Stimulated activated CD4-positive, alpha-beta T cell treated with anti-CD3 and anti-CD28 coated beads, Interleukin-15, amount 100 ng/mL, for 24 hours (primary cell): ENCODE data around the gene NOC4L.
"Not testable (repeated sequence)": the region's sequence is repeated elsewhere in the genome, so short reads cannot be mapped to it uniquely, and the experiment has no call there.

ENCODE experiments used
- DNase-seq: peaks from one replicate; pipeline ENCODE4 v3.0.0-alpha.2; 2020

Gene NOC4L

GRCh38 chr12:132144810-132145168, 532 bp downstream of the NOC4L start:
- DNase-seq = no peak

- no peak for DNase-seq
Observed at GRCh38 chr12:132145334-132145733, 1.1 kb downstream of the NOC4L start.

GRCh38 chr12:132146098-132146497, 1.8 kb downstream of the NOC4L start:
- no peak for DNase-seq

GRCh38 chr12:132146772-132147422, 2.6 kb downstream of the NOC4L start:
- DNase-seq = no peak

GRCh38 chr12:132147423-132148367, 3.4 kb downstream of the NOC4L start:
- DNase-seq = no peak

GRCh38 chr12:132148368-132149045, 4.2 kb downstream of the NOC4L start:
- no peak for DNase-seq

GRCh38 chr12:132149526-132149925, 5.3 kb downstream of the NOC4L start:
- DNase-seq = not testable (repeated sequence)

- no peak for DNase-seq
Observed at GRCh38 chr12:132150780-132151144, 6.5 kb downstream of the NOC4L start.

GRCh38 chr12:132151145-132151765, 7.0 kb downstream of the NOC4L start:
- DNase-seq = no peak

- no peak for DNase-seq
Observed at GRCh38 chr12:132151766-132152410, 7.6 kb downstream of the NOC4L start.

- no peak for DNase-seq
Observed at GRCh38 chr12:132152411-132152821, 8.2 kb downstream of the NOC4L start.

GRCh38 chr12:132152953-132153352, 8.7 kb downstream of the NOC4L start:
- DNase-seq = no peak

- DNase-seq = peak; percentile 73
Observed at GRCh38 chr12:132153501-132154340, 9.5 kb downstream of the NOC4L start.

- no peak for DNase-seq
Observed at GRCh38 chr12:132154341-132154761, 10.1 kb downstream of the NOC4L start.

GRCh38 chr12:132154941-132155770, 10.9 kb downstream of the NOC4L start:
- no peak for DNase-seq

GRCh38 chr12:132155771-132156572, 11.7 kb downstream of the NOC4L start:
- no peak for DNase-seq

GRCh38 chr12:132156573-132157325, 12.5 kb downstream of the NOC4L start:
- DNase-seq = no peak

- DNase-seq = no peak
Observed at GRCh38 chr12:132157733-132158409, 13.6 kb downstream of the NOC4L start.
